Thoracic aorta (tissue), 2 donors: ENCODE data around the gene RNASE13. TPM values are rescaled to one million over a fixed set of nuclear protein-coding genes. Genes with fewer than 3 reads are reported as not detected.

ENCODE experiments used
- ATAC-seq: fragments of 150-250 bp; one replicate; pipeline ENCODE4 v1.8.0; 2017; ENCODE audit warnings: low read depth; ENCODE audit not compliant: insufficient number of reproducible peaks, low FRiP score
- DNase-seq: peaks from one replicate; pipeline ENCODE4 v3.0.0-alpha.2; 2020; ENCODE audit warnings: low spot score
- H3K27ac ChIP-seq, 2 donors: fragments of 200-600 bp; sonication (generic); 1 replicate in 1 of 2; 2 replicates in 1 of 2; pipeline ENCODE4 v1.5.1; 2016; ENCODE audit warnings: mild to moderate bottlenecking in 2 of 2, moderate library complexity in 2 of 2
- H3K27me3 ChIP-seq: fragments of 200-600 bp; sonication (generic); replicated peaks from 2 replicates; pipeline ENCODE4 v1.6.0; 2016; ENCODE audit warnings: mild to moderate bottlenecking; ENCODE audit not compliant: insufficient read depth
- H3K36me3 ChIP-seq: fragments of 200-600 bp; sonication (generic); one replicate; pipeline ENCODE4 v1.5.1; 2016
- H3K4me1 ChIP-seq, 2 donors: fragments of 200-600 bp; sonication (generic); 1 replicate in 1 of 2; 2 replicates in 1 of 2; pipeline versions ENCODE4 v1.5.1 to v1.6.0; 2016; ENCODE audit warnings: low read depth in 2 of 2, mild to moderate bottlenecking in 1 of 2; ENCODE audit not compliant: control insufficient read depth in 1 of 2
- H3K4me3 ChIP-seq: fragments of 200-600 bp; sonication (generic); 2 replicates; pipeline ENCODE4 v1.5.1; 2016; ENCODE audit warnings: mild to moderate bottlenecking
- H3K9me3 ChIP-seq: fragments of 200-600 bp; sonication (generic); 2 replicates; pipeline ENCODE4 v1.5.1; 2016
- total RNA-seq, 2 donors: library from RNA; depleted of rRNA; stranded (reverse); fragments of >200 nt; gene quantifications; one replicate each; pipeline versions ENCODE4 v1.1.0 to v1.2.3, GENCODE V29; 2016
- TF ChIP-seq, protein P1 (sequence below): fragments of 200-600 bp; sonication (generic); IDR thresholded peaks from one replicate; pipeline ENCODE4 v1.5.1; 2019; ENCODE audit warnings: antibody characterized with exemption

Gene RNASE13
- total RNA-seq, 2 donors from 2014 or later, result not detected

DNA sequence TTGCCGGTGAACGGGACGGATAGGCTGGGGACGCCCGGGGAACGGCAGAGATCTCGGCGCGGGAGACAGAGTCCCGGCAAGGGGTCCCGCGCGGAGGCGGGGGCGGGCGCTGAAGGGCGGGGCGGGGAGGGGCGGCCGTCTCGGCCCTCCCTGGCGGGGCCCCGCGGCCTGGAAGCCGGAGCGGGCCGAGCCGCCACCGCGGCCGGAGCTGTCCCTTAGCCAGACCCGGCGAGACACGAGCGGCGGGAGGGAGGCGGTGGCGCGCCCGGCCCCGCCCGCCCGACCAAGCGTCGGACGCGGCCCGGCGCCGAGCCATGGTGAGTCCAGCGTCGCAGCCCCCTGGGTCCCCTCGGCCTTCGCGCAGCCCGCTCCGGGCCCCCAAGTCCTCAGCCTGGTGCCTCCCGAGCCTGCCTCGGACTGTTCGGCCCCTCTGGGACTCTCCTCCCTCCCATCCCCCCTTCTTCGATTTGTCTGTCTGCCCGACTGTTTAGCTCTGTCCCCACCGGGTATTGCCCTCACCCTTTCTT, 35.5 kb upstream of the RNASE13 start, which contains the start of gene ARHGEF40:
TSS of gene ARHGEF40 (plus strand) at position 222 of the 527 bp plus-strand sequence. CDS start at position 315, 93 bp downstream.
- TF ChIP-seq, protein P1, sequence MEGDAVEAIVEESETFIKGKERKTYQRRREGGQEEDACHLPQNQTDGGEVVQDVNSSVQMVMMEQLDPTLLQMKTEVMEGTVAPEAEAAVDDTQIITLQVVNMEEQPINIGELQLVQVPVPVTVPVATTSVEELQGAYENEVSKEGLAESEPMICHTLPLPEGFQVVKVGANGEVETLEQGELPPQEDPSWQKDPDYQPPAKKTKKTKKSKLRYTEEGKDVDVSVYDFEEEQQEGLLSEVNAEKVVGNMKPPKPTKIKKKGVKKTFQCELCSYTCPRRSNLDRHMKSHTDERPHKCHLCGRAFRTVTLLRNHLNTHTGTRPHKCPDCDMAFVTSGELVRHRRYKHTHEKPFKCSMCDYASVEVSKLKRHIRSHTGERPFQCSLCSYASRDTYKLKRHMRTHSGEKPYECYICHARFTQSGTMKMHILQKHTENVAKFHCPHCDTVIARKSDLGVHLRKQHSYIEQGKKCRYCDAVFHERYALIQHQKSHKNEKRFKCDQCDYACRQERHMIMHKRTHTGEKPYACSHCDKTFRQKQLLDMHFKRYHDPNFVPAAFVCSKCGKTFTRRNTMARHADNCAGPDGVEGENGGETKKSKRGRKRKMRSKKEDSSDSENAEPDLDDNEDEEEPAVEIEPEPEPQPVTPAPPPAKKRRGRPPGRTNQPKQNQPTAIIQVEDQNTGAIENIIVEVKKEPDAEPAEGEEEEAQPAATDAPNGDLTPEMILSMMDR, result no peak
- peak; percentile 59 for ATAC-seq
- peaks cover 12% of the 10 kb centered on the region for H3K36me3 ChIP-seq
- peak within 1 kb of the TSS; percentile 88 to 90 for H3K27ac ChIP-seq
- no peaks in the 10 kb centered on the region for H3K27me3 ChIP-seq
- H3K4me1 ChIP-seq, result peaks cover 9 to 27% of the 10 kb centered on the region in 2 donors
- peak within 1 kb of the TSS; percentile 84 for H3K4me3 ChIP-seq
- no peak for DNase-seq
- no peaks in the 10 kb centered on the region for H3K9me3 ChIP-seq

DNA sequence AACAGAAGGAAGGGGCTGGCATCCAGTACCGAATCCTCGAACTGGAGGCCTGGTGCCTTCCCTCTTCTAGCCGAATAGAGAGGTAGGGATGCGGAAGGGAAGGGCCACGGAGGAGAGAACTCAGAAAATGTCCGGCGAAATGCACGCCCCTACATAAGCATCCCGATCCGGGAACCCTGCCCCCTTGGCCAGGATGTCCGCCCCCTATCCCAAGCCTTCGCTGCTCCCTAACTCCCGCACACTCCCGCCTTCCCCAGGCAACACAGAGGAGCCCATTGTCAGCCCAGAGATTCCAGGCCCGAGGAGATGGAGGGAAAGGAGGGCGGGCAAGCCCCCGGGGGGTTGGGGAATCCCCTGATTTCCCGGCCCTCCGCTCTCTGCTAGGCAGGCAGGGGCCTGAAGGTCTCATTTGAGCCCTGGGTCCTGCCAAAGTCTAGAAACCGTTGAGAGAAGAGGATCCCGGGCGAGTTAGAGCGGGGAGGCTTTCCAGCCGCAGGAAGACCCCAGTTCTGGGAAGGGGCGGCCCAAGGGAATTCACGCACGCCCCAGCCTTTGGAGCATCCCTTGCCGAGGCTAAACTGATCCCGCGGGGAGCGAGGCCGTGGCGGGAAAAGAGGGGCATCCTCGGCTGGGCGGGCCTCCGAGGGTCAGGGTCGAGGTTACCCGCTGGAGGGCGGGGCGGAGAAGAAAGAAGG, 34.9 kb upstream of the RNASE13 start:
- H3K9me3 ChIP-seq, result no peaks in the 10 kb centered on the region
- no peak for ATAC-seq
- H3K27me3 ChIP-seq, result no peaks in the 10 kb centered on the region
- TF ChIP-seq, protein P1, result no peak
- H3K27ac ChIP-seq, result peak overlapping the region; percentile 88 to 90
- H3K4me3 ChIP-seq, result peak overlapping the region; percentile 84
- H3K4me1 ChIP-seq, result peaks cover 9 to 27% of the 10 kb centered on the region in 2 donors
- H3K36me3 ChIP-seq, result peaks cover 8% of the 10 kb centered on the region
- no peak for DNase-seq

DNA sequence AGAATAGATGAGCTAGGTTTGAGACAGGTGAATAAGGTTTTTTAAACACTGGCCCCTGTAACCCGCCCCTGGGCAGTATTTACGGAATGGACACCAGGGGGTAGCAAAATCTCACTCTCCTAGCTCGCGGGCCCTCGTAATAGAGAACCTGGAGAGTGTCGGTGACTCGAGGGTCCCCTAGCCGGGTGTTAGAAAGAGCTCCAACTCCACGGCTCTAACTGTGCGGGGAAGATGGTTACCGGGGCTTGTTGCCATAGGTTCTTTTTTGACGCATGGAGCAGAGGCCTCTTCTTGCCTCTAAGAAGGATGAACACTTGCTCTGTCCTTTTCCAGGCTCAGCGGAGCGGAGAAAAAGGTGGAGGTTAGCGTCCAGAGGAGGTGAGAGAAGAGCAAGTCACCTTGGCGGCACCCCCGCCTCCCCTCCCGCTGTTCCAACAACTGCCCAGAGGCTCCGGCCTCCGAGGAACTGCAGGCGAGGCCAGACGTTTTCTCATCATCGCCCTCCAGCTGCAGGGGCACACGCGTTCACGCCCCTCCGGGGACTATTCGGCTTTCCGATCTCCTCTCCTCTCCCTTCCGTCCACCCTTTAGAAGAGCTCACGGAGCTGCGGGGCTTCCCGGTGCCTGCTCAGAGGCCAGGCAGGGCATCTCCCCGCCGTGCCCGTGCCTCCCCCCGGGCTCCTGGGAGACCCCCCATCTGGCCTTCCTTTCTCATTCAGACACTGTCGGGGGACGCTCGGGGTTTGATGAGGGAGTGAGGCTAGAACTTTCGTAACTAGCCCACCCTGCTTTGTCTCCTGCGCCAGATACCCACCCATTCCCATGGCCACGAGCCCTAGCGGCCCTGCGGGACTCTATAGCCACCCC, 34.1 kb upstream of the RNASE13 start:
- H3K27me3 ChIP-seq, result no peaks in the 10 kb centered on the region
- H3K4me1 ChIP-seq, result peaks cover 9 to 27% of the 10 kb centered on the region in 2 donors
- H3K36me3 ChIP-seq, result peaks cover 2% of the 10 kb centered on the region
- H3K4me3 ChIP-seq, result peak overlapping the region; percentile 84
- H3K9me3 ChIP-seq, result no peaks in the 10 kb centered on the region
- DNase-seq, result peak; percentile 45
- TF ChIP-seq, protein P1, result peak; percentile 65
- ATAC-seq, result no peak
- peak overlapping the region; percentile 88 to 90 for H3K27ac ChIP-seq

DNA sequence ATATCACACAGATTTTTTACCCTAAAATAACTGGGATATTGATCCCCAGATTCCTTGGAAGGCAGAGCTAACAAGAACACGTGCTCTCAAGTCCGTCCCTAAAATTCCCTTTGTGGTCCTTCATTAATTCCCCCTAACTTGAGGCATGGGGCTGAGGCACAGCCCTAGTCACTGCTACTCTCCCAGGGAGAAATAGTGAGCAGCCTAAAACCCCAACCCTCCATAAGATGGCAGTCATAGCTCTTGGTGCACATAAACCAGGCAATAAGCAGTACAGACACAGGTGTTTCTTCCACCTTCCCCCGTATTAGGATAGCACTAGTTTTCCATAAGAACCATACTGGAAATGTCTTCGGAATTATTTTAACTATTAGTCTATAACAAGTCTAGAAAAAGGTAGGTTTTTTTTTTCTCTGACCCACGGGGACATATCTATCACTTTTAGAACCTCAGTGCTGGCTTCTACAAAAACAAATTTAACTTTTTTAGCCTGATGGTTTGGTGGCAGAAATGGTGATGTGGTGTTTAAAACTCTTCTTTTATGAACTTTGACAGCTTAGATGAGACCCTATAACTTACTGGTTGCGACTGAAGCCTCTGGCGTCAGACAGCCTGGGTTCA, 32.4 kb upstream of the RNASE13 start:
- H3K36me3 ChIP-seq, result no peaks in the 10 kb centered on the region
- H3K27ac ChIP-seq, result no peak overlapping the region
- no peaks in the 10 kb centered on the region for H3K27me3 ChIP-seq
- H3K4me1 ChIP-seq, result peaks cover 9 to 17% of the 10 kb centered on the region in 2 donors
- H3K4me3 ChIP-seq, result no peak overlapping the region
- DNase-seq (no peak), ATAC-seq (no peak)
- TF ChIP-seq, protein P1, result no peak
- H3K9me3 ChIP-seq, result no peaks in the 10 kb centered on the region
